GM12873 (cell line): Measurements from ENCODE around the gene TAP1.
A peak's percentile ranks its signal among the peaks of the same experiment; 100 is the strongest.

Experiments
- CTCF ChIP-seq: IDR thresholded peaks from 2 replicates; pipeline ENCODE4 v1.5.1; 2012; ENCODE audit warnings: low read depth, mild to moderate bottlenecking, moderate library complexity, low read length, control low read depth; ENCODE audit not compliant: insufficient read depth; ENCODE audit errors: missing control alignments

The TAP1 gene

DNA sequence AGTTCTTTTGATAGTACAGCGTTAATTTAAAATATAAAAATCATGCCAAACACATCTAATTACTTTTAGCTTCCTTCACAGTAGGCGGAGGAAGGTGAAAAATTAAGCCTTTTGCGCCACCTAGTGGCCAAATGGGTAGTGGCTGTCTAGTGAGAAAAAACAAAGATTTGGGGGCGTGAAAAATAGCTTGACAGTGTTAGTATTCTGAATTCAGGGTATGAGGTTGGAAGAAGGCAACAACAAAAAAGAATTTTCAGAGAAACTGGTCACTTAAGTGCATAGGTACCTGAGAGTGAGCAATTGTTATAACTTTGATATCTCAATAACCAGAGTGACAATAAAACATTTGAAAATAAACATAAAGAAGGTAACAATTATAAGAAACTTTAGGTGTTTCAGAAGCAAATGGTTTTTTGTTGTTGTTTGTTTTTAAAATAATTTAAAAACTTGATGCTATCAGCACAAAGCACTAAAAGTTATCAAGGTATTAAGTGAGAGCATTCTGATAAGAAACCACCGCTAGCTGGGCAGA, 14.8 kb upstream of the TAP1 start:
- TF ChIP-seq CTCF: peak; percentile 75

DNA sequence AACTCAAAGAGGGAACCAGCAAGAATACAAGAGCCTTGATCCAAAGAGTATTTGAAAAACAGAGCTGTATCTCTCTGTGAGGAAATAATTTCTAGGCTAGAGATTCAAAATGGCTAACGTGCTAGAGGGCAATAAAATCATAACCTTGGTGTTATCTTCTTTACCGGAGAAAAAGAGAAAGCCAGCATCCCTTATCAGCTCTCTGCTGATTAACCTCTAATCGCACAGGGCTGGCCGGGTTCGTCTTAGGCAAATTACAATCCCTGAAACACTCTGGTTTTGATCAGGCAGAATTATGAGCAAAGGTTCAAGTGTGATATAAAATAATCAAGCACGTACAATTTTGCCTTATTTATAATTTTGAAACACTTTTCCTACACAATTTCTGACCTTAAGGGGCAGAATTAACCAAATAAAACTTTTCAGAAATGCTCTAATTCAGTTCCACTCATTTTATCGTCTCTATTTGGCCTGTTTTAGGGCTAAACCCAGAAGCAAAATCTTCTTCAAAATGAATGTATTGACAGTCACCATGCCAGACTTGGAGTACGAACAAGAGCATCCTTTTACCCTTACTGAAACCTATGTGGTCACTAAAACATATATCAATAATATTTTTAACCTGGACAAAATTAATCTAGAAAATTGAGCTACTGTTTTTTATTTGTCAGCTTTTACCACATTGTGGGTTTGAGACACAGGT, 14.2 kb upstream of the TAP1 start:
- no peak for TF ChIP-seq CTCF

GRCh38 chr6:32867022-32867477, 13.5 kb upstream of the TAP1 start:
- no peak for TF ChIP-seq CTCF

GRCh38 chr6:32865724-32866443, 12.4 kb upstream of the TAP1 start:
- TF ChIP-seq CTCF: no peak

DNA sequence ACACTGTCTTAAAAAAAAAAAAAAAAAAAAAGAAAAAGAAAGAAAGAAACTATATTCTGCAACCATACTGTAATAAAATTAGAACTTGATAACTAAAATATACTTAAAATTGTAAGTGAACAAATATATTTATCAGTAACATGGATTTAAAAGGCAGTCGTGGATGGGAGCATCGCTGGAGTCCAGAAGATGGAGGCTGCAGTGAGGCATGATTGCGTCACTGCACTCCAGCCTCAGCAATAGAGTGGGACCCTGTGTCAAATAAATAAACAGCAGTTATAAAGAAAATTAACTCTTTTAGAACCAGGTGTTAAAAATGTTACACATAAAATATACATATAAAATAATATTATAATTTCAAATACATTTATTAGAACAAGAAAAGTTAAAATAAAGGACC, 9.2 kb upstream of the TAP1 start:
- TF ChIP-seq CTCF: no peak

GRCh38 chr6:32860674-32861073, 7.2 kb upstream of the TAP1 start:
- TF ChIP-seq CTCF: no peak

DNA sequence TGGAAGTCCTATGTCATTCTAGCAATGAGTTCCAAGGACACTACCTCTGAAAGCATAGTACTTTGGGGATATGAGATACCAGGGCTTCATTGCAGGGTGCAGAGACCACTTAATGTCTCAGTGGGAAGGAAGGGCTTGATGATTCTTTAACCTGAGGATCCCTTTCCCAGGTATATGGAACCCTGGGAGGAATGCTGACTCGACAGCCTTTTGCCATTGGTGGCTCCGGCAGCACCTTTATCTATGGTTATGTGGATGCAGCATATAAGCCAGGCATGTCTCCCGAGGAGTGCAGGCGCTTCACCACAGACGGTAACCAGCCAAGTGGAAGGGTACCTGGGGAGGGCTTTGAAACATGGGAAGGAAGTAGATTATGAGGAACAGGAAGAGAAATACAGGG, 4.7 kb upstream of the TAP1 start:
- no peak for TF ChIP-seq CTCF
